GM23248 (cell line): ENCODE measurements around the gene SLC29A1. TPM values are rescaled to one million over a fixed set of nuclear protein-coding genes. Genes with fewer than 3 reads are reported as not detected.
"Not testable (repeated sequence)": the region's sequence is repeated elsewhere in the genome, so short reads cannot be mapped to it uniquely, and the experiment has no call there.

Experiments used
- DNase-seq: peaks from one replicate; pipeline ENCODE4 v3.0.0-alpha.2; 2015
- H2AFZ ChIP-seq: fragments of 200-600 bp; sonication (generic); 2 replicates; pipeline ENCODE4 v1.6.1; 2016; ENCODE audit warnings: antibody characterized with exemption
- H3F3A ChIP-seq: fragments of 200-600 bp; sonication (generic); 2 replicates; pipeline ENCODE4 v1.6.1; 2016; ENCODE audit warnings: mild to moderate bottlenecking, antibody characterized with exemption, mixed run types; ENCODE audit not compliant: insufficient read depth
- H3K27ac ChIP-seq: fragments of 200-600 bp; sonication (generic); 2 replicates; pipeline ENCODE4 v1.5.1; 2016; ENCODE audit warnings: mild to moderate bottlenecking
- H3K27me3 ChIP-seq: fragments of 200-600 bp; sonication (generic); replicated peaks from 2 replicates; pipeline ENCODE4 v1.6.1; 2016; ENCODE audit warnings: mild to moderate bottlenecking; ENCODE audit not compliant: insufficient read depth
- H3K36me3 ChIP-seq: fragments of 200-600 bp; sonication (generic); 2 replicates; pipeline ENCODE4 v1.6.1; 2016; ENCODE audit warnings: low read depth, mild to moderate bottlenecking
- H3K4me1 ChIP-seq: fragments of 200-600 bp; sonication (generic); 2 replicates; pipeline ENCODE4 v1.6.1; 2016; ENCODE audit warnings: mild to moderate bottlenecking; ENCODE audit not compliant: insufficient read depth
- H3K4me2 ChIP-seq: fragments of 200-600 bp; sonication (generic); one replicate; pipeline ENCODE4 v1.6.1; 2016; ENCODE audit warnings: mild to moderate bottlenecking; ENCODE audit not compliant: unreplicated experiment
- H3K4me3 ChIP-seq: fragments of 200-600 bp; sonication (generic); 2 replicates; pipeline ENCODE4 v1.5.1; 2016; ENCODE audit warnings: mild to moderate bottlenecking
- H3K79me2 ChIP-seq: fragments of 200-600 bp; sonication (generic); 2 replicates; pipeline ENCODE4 v1.6.1; 2016; ENCODE audit warnings: mild to moderate bottlenecking; ENCODE audit not compliant: insufficient read depth
- H3K9ac ChIP-seq: fragments of 200-600 bp; sonication (generic); 2 replicates; pipeline ENCODE4 v1.6.1; 2016; ENCODE audit warnings: mild to moderate bottlenecking
- H3K9me2 ChIP-seq: fragments of 200-600 bp; sonication (generic); 2 replicates; pipeline ENCODE4 v1.6.1; 2016; ENCODE audit warnings: mixed run types, mild to moderate bottlenecking, moderate library complexity; ENCODE audit not compliant: insufficient read depth
- H3K9me3 ChIP-seq: fragments of 200-600 bp; sonication (generic); one replicate; pipeline ENCODE4 v1.6.1; 2017; ENCODE audit warnings: low read depth
- H4K20me1 ChIP-seq: fragments of 200-600 bp; sonication (generic); 2 replicates; pipeline ENCODE4 v1.6.0; 2016; ENCODE audit not compliant: insufficient read depth
- EZH2 ChIP-seq: fragments of 200-600 bp; sonication (generic); IDR thresholded peaks from 2 replicates; pipeline ENCODE4 v1.6.1; 2018; ENCODE audit warnings: antibody characterized with exemption, mild to moderate bottlenecking; ENCODE audit not compliant: insufficient read depth, poor library complexity, severe bottlenecking
- EZH2phosphoT487 ChIP-seq: fragments of 200-600 bp; sonication (generic); IDR thresholded peaks from 2 replicates; pipeline ENCODE4 v1.6.1; 2018; ENCODE audit warnings: antibody characterized with exemption, moderate library complexity, mild to moderate bottlenecking, low read depth; ENCODE audit not compliant: insufficient read depth
- WGBS, 2 experiments: methylation state at CpG; one replicate each; pipeline ENCODE4 v1.1.6; 2015 to 2017; ENCODE audit warnings: low lambda C conversion rate in 2 of 2, low coverage in 1 of 2; ENCODE audit errors: missing lambda C conversion rate in 2 of 2; 5-methylcytosine and 5-hydroxymethylcytosine counted together
- in situ Hi-C: fragments of 300-500 bp; cut with MboI; formaldehyde crosslinking; loops from 2 replicates; pipeline ENCODE4 v1.15.0; 2020
- polyA plus RNA-seq: library from polyadenylated mRNA; unstranded; fragments of >200 nt; fragmentation: Nextera tagmentation; extraction: Ambion mirVana; gene quantifications from 2 replicates; pipeline ENCODE4 v1.2.1, GENCODE V29; 2016
- total RNA-seq: library from RNA; depleted of rRNA; stranded (reverse); fragments of >200 nt; shearing (Covaris generic); gene quantifications from 2 replicates; pipeline ENCODE4 v1.2.3, GENCODE V29; 2014

The SLC29A1 gene
- total and polyA plus RNA-seq, 2 experiments from 2014 or later = 12.2 to 18.4 TPM

DNA sequence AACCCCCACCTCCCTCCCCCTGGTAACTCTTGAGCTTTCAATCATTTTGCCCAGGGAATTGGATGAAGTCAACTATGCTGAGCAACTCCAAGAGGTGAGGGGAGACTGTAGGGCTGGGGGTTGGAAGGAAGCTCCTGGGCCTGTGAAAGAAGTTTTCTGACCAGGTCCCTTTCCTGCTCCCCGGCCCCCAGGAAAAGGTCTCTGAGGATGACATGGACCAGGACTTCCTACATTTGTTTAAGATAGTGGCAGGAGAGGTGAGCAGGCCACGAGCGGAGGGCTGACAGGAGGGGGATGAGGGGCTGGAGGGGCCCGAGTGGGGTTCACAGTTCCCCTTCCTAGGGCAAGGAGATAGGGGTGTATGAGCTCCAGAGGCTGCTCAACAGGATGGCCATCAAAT lies 43.0 kb upstream of the SLC29A1 start:
- Histone ChIP-seq H3K79me2 (no peaks in the 10 kb centered on the region), H3K9me3 (no peaks in the 10 kb centered on the region), H3K4me1 (peaks cover 23% of the 10 kb centered on the region), H3K36me3 (no peaks in the 10 kb centered on the region), H3K9me2 (no peaks in the 10 kb centered on the region), H3K4me2 (no peak overlapping the region), H2AFZ (no peak overlapping the region), H3K9ac (no peak overlapping the region), H4K20me1 (no peaks in the 10 kb centered on the region), H3F3A (peaks cover 24% of the 10 kb centered on the region), H3K4me3 (no peak overlapping the region), H3K27me3 (no peaks in the 10 kb centered on the region), H3K27ac (no peak overlapping the region)
- WGBS, 2 experiments = 92 to 97% methylated on average over 4 of the region's 4 CpGs
- in situ Hi-C loops = no loop called here
- no peak for DNase-seq
- no peak for TF ChIP-seq EZH2
- TF ChIP-seq EZH2phosphoT487 = no peak

- Histone ChIP-seq H3K79me2 (no peaks in the 10 kb centered on the region), H3K9me3 (no peaks in the 10 kb centered on the region), H3F3A (peaks cover 24% of the 10 kb centered on the region), H3K9me2 (no peaks in the 10 kb centered on the region), H3K9ac (no peak overlapping the region), H3K27me3 (no peaks in the 10 kb centered on the region), H2AFZ (no peak overlapping the region), H4K20me1 (no peaks in the 10 kb centered on the region), H3K4me1 (peaks cover 23% of the 10 kb centered on the region), H3K4me3 (no peak overlapping the region), H3K36me3 (no peaks in the 10 kb centered on the region), H3K27ac (no peak overlapping the region), H3K4me2 (no peak overlapping the region)
- DNase-seq = peak; percentile 33
- in situ Hi-C loops = no loop called here
- no peak for TF ChIP-seq EZH2phosphoT487
- no peak for TF ChIP-seq EZH2
- WGBS, 2 experiments = 80 to 82% methylated on average over 4 of the region's 4 CpGs
Observed at GRCh38 chr6:44180886-44181285, 42.5 kb upstream of the SLC29A1 start.

GRCh38 chr6:44181784-44182183 lies 41.6 kb upstream of the SLC29A1 start:
- DNase-seq, H3K79me2 ChIP-seq, H3K9me2 ChIP-seq, H3K4me3 ChIP-seq, H3K27me3 ChIP-seq, H2AFZ ChIP-seq, H3K9ac ChIP-seq, in situ Hi-C loops, H3K9me3 ChIP-seq, H4K20me1 ChIP-seq, H3K27ac ChIP-seq, H3K36me3 ChIP-seq, H3K4me2 ChIP-seq: not testable (repeated sequence)
- Histone ChIP-seq H3F3A (peaks cover 24% of the 10 kb centered on the region), H3K4me1 (peaks cover 23% of the 10 kb centered on the region)

GRCh38 chr6:44182911-44183390 lies 40.4 kb upstream of the SLC29A1 start:
- H3K9me3 ChIP-seq = no peaks in the 10 kb centered on the region
- DNase-seq = no peak
- no peaks in the 10 kb centered on the region for H3K9me2 ChIP-seq
- TF ChIP-seq EZH2phosphoT487 = no peak
- no peak for TF ChIP-seq EZH2
- H3K27ac ChIP-seq = no peak overlapping the region
- no peaks in the 10 kb centered on the region for H4K20me1 ChIP-seq
- H3K36me3 ChIP-seq = no peaks in the 10 kb centered on the region
- no peak overlapping the region for H2AFZ ChIP-seq
- no peak overlapping the region for H3K4me2 ChIP-seq
- H3F3A ChIP-seq = peaks cover 15% of the 10 kb centered on the region
- peaks cover 18% of the 10 kb centered on the region for H3K4me1 ChIP-seq
- no peak overlapping the region for H3K9ac ChIP-seq
- no peaks in the 10 kb centered on the region for H3K79me2 ChIP-seq
- WGBS, 2 experiments = 96 to 98% methylated on average over 4 of the region's 4 CpGs
- no peaks in the 10 kb centered on the region for H3K27me3 ChIP-seq
- H3K4me3 ChIP-seq = no peak overlapping the region
- in situ Hi-C loops = no loop called here

GRCh38 chr6:44183783-44184182 lies 39.6 kb upstream of the SLC29A1 start:
- Histone ChIP-seq H3F3A (peaks cover 8% of the 10 kb centered on the region), H3K27me3 (no peaks in the 10 kb centered on the region), H3K4me2 (no peak overlapping the region), H3K9ac (no peak overlapping the region), H3K4me1 (peaks cover 10% of the 10 kb centered on the region), H2AFZ (no peak overlapping the region), H3K9me3 (no peaks in the 10 kb centered on the region), H3K4me3 (no peak overlapping the region), H3K79me2 (no peaks in the 10 kb centered on the region), H4K20me1 (no peaks in the 10 kb centered on the region), H3K9me2 (no peaks in the 10 kb centered on the region), H3K27ac (no peak overlapping the region), H3K36me3 (no peaks in the 10 kb centered on the region)
- DNase-seq = no peak
- TF ChIP-seq EZH2 (no peak), EZH2phosphoT487 (no peak)
- in situ Hi-C loops = no loop called here
- 60 to 70% methylated on average over 8 to 9 of the region's 9 CpGs for WGBS, 2 experiments

- H3K27ac ChIP-seq, H3K79me2 ChIP-seq, H3K9me2 ChIP-seq, H3K36me3 ChIP-seq, H3K9ac ChIP-seq, H3K4me3 ChIP-seq, in situ Hi-C loops, H3K9me3 ChIP-seq, H3F3A ChIP-seq, H3K4me2 ChIP-seq, H2AFZ ChIP-seq, H4K20me1 ChIP-seq, DNase-seq, H3K4me1 ChIP-seq, H3K27me3 ChIP-seq: not testable (repeated sequence)
- WGBS, 2 experiments = 79 to 84% methylated on average over 7 of the region's 7 CpGs
Observed at GRCh38 chr6:44185356-44185755, 38.0 kb upstream of the SLC29A1 start.
